ENCODE results near the gene HBD. TPM values are rescaled to one million over a fixed set of nuclear protein-coding genes. Genes with fewer than 3 reads are reported as not detected.

HBD gene
- total RNA-seq, 1 donor from 2014 or later, result not detected

- intact Hi-C loops (cut with DNase I), result no loop called here
- H3K27ac ChIP-seq, result no peak overlapping the region
- no peak for ATAC-seq
Observed at GRCh38 chr11:5279471-5280090, 45.3 kb upstream of the HBD start.

DNA sequence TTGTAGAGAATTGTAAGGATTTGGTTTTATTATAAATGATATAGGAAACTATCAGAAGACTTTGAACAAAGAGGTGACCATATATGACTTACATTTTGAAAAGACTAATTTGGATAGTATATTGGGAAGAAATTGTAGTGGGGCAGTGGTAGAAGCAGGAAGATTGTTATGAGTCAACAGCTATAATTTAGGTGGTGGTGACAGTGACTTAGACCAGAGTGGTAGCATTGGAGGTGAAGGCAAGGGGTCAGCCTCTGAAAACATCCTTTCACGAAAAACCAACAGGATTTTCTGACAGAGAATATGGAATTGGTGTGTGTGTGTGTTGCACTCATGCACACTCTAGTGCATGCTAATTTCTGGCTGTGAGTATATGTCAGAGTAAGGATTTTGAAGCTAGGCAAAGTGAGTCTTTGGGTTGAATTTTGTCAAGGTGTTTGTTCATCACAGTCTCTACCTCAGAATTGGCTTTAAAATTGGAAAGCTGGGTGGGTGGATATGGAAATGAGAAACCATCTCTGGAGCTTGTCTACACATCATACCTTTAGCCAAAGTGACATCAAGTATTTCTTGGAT lies 43.6 kb upstream of the HBD start:
- no peak overlapping the region for H3K27ac ChIP-seq
- no peak overlapping the region for H3K4me3 ChIP-seq
- no peak for ATAC-seq
- no peaks in the 10 kb centered on the region for H3K4me1 ChIP-seq
- no peaks in the 10 kb centered on the region for H3K27me3 ChIP-seq
- TF ChIP-seq, protein P1, sequence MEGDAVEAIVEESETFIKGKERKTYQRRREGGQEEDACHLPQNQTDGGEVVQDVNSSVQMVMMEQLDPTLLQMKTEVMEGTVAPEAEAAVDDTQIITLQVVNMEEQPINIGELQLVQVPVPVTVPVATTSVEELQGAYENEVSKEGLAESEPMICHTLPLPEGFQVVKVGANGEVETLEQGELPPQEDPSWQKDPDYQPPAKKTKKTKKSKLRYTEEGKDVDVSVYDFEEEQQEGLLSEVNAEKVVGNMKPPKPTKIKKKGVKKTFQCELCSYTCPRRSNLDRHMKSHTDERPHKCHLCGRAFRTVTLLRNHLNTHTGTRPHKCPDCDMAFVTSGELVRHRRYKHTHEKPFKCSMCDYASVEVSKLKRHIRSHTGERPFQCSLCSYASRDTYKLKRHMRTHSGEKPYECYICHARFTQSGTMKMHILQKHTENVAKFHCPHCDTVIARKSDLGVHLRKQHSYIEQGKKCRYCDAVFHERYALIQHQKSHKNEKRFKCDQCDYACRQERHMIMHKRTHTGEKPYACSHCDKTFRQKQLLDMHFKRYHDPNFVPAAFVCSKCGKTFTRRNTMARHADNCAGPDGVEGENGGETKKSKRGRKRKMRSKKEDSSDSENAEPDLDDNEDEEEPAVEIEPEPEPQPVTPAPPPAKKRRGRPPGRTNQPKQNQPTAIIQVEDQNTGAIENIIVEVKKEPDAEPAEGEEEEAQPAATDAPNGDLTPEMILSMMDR (IDR thresholded peaks at IDR 0.05), result no peak
- H3K36me3 ChIP-seq, result no peaks in the 10 kb centered on the region
- H3K9me3 ChIP-seq, result no peaks in the 10 kb centered on the region
- no peak for DNase-seq
- intact Hi-C loops (cut with DNase I), result no loop called here

More at GRCh38 chr11:5279471-5280090, 45.3 kb upstream of the HBD start:
- Histone ChIP-seq H3K4me1 (no peaks in the 10 kb centered on the region), H3K4me3 (no peak overlapping the region), H3K9me3 (no peaks in the 10 kb centered on the region), H3K36me3 (no peaks in the 10 kb centered on the region), H3K27me3 (no peaks in the 10 kb centered on the region)
- no peak for DNase-seq
- TF ChIP-seq, protein P1 (IDR thresholded peaks at IDR 0.05), result no peak

- Histone ChIP-seq H3K4me1 (no peaks in the 10 kb centered on the region), H3K4me3 (no peak overlapping the region), H3K27ac (no peak overlapping the region), H3K9me3 (no peaks in the 10 kb centered on the region), H3K27me3 (no peaks in the 10 kb centered on the region), H3K36me3 (no peaks in the 10 kb centered on the region)
- TF ChIP-seq, protein P1 (IDR thresholded peaks at IDR 0.05), result no peak
- DNase-seq (no peak), ATAC-seq (no peak)
- intact Hi-C loops (cut with DNase I), result no loop called here
Observed at GRCh38 chr11:5276697-5277096, 42.4 kb upstream of the HBD start.

GRCh38 chr11:5275369-5276110 lies 41.3 kb upstream of the HBD start:
- no peaks in the 10 kb centered on the region for H3K4me1 ChIP-seq
- DNase-seq, result no peak
- TF ChIP-seq, protein P1 (IDR thresholded peaks at IDR 0.05), result no peak
- H3K9me3 ChIP-seq, result no peaks in the 10 kb centered on the region
- ATAC-seq, result no peak
- H3K4me3 ChIP-seq, result no peak overlapping the region
- no peak overlapping the region for H3K27ac ChIP-seq
- H3K36me3 ChIP-seq, result no peaks in the 10 kb centered on the region
- intact Hi-C loops (cut with DNase I), result no loop called here
- no peaks in the 10 kb centered on the region for H3K27me3 ChIP-seq

DNA sequence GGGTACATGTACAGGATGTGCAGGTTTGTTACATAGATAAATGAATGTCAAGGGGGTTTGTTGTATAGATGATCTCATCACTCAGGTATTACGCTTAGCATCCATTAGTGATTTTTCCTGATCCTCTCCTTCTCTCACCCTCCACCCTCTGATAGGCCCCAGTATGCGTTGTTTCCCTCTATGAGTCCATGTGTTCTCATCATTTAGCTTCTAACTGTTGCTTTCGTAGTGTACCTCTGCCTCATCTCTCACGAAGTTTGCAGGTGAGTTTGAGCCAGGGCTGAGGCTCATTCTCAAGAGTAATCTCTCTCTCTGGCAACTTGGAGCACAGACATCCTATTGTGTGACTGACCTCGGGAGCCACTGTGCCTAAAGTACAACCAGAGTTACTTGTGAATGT lies 40.1 kb upstream of the HBD start:
- no peaks in the 10 kb centered on the region for H3K9me3 ChIP-seq
- no peaks in the 10 kb centered on the region for H3K27me3 ChIP-seq
- H3K36me3 ChIP-seq, result no peaks in the 10 kb centered on the region
- H3K4me1 ChIP-seq, result no peaks in the 10 kb centered on the region
- ATAC-seq (no peak), DNase-seq (no peak)
- H3K27ac ChIP-seq, result no peak overlapping the region
- no peak overlapping the region for H3K4me3 ChIP-seq
- TF ChIP-seq, protein P1 (IDR thresholded peaks at IDR 0.05), result no peak
- intact Hi-C loops (cut with DNase I), result no loop called here

Measured in upper lobe of right lung (tissue), 1 donor.